Suprapubic skin (tissue), 3 donors: ENCODE results near the gene CAPRIN1.

ENCODE experiments used
- EP300 ChIP-seq: sonication (generic); formaldehyde crosslinking; IDR thresholded peaks from one replicate; pipeline ENCODE4 v1.6.1; 2017; ENCODE audit warnings: antibody characterized with exemption
- TF ChIP-seq, protein P1 (sequence below), 2 donors: fragments of 200-600 bp in 1 of 2; fragments of 450-650 bp in 1 of 2; sonication (generic) in 1 of 2; IDR thresholded peaks; one replicate each; pipeline ENCODE4 v1.5.1; 2016 to 2019; ENCODE audit warnings: antibody characterized with exemption in 2 of 2, mild to moderate bottlenecking in 1 of 2, moderate library complexity in 1 of 2

DNA sequence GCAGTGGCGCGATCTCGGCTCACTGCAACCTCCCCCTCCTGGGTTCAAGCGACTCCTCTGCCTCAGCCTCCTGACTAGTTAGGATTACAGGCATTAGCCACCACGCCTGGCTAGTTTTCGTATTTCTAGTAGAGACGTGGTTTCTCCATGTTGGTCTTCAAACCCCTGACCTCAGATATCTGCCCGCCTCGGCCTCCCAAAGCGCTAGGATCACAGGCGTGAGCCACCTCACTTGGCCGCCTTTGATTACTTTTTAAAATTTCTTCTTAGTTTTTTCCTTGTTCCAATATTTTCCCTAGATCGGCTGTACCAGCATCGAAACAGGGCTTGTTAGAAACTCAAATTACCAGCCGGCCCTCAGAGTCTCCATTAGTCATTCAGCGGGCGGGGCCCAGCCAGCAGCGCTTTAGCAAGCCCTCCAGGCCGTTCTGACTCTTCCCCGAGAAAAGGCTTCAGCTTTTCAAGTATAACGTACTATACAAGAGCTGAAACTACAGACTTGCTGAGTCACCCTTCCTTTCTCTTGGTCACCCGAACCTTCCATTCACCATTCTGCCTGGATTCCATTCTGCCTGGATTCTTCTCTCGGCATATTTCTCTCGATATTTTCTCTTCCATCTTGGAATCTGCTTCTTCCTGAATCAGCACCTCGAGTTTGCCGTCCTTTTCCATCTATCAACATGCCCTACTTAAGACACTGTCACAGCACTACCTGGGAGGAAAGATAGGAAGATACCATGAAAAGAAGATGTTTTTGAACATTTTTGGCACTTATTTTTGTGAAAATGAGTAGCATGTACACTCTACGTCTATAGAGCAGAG is 6.7 kb upstream of the CAPRIN1 start:
- TF ChIP-seq, protein P1, sequence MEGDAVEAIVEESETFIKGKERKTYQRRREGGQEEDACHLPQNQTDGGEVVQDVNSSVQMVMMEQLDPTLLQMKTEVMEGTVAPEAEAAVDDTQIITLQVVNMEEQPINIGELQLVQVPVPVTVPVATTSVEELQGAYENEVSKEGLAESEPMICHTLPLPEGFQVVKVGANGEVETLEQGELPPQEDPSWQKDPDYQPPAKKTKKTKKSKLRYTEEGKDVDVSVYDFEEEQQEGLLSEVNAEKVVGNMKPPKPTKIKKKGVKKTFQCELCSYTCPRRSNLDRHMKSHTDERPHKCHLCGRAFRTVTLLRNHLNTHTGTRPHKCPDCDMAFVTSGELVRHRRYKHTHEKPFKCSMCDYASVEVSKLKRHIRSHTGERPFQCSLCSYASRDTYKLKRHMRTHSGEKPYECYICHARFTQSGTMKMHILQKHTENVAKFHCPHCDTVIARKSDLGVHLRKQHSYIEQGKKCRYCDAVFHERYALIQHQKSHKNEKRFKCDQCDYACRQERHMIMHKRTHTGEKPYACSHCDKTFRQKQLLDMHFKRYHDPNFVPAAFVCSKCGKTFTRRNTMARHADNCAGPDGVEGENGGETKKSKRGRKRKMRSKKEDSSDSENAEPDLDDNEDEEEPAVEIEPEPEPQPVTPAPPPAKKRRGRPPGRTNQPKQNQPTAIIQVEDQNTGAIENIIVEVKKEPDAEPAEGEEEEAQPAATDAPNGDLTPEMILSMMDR (IDR thresholded peaks at IDR 0.05) = no peak
- TF ChIP-seq EP300 = no peak
